ENCODE results near the gene ALAS1. TPM values are rescaled to one million over a fixed set of nuclear protein-coding genes. Genes with fewer than 3 reads are reported as not detected.

The ALAS1 gene
- total and polyA plus RNA-seq, 9 of the 15 experiments (the other 6 are each of a cell fraction or from before 2014, with no cell fraction given) = 21.4 to 49.5 (median 34.4) TPM

GRCh38 chr3:52210550-52211046 lies 12.6 kb downstream of the ALAS1 start (continued):
- TF ChIP-seq MTF1 (CRISPR knock-in tag; IDR thresholded peaks at IDR 0.05; ENCODE audit: borderline replicate concordance) (no peak), ZFPM2 (CRISPR knock-in tag; IDR thresholded peaks at IDR 0.05) (no peak), ARNT (IDR thresholded peaks at IDR 0.05) (no peak), ELK1 (CRISPR knock-in tag; IDR thresholded peaks at IDR 0.05) (no peak), USF1 (CRISPR knock-in tag; IDR thresholded peaks at IDR 0.05) (no peak), TOE1 (IDR thresholded peaks at IDR 0.05; ENCODE audit: borderline replicate concordance) (no peak), TOE1 (CRISPR knock-in tag; IDR thresholded peaks at IDR 0.05; ENCODE audit: borderline replicate concordance, low read depth) (no peak), AFF4 (CRISPR knock-in tag; IDR thresholded peaks at IDR 0.05) (no peak), GATAD2B (IDR thresholded peaks at IDR 0.05; ENCODE audit: borderline replicate concordance) (no peak), ZNF695 (CRISPR knock-in tag; IDR thresholded peaks at IDR 0.05) (no peak), ZNF512 (tag; IDR thresholded peaks at IDR 0.05) (no peak), BRCA1 (IDR thresholded peaks at IDR 0.05) (no peak), BRCA1 (CRISPR knock-in tag; IDR thresholded peaks at IDR 0.05) (no peak), FOXA3 (CRISPR knock-in tag; conservative IDR thresholded peaks at IDR 0.05 in 1 of 2, IDR thresholded peaks at IDR 0.05 in 1 of 2) (peak in 1 of 2 experiments; percentile 95; a peak in 2 of 4 replicates), FOSL1 (tag; conservative IDR thresholded peaks at IDR 0.05) (0 out of 2 replicates have a peak, but pooled peaks have one; percentile 14), ZNF212 (CRISPR knock-in tag; IDR thresholded peaks at IDR 0.05) (no peak), PPARD (CRISPR knock-in tag; IDR thresholded peaks at IDR 0.05) (no peak)

Measured in K562 (cell line).